A549 (cell line): ENCODE results near the gene MSI2. TPM values are rescaled to one million over a fixed set of nuclear protein-coding genes. Genes with fewer than 3 reads are reported as not detected.
A peak's percentile ranks its signal among the peaks of the same experiment; 100 is the strongest.

Experiments
- ATAC-seq, 2 experiments: fragments of 200-7000 bp in 1 of 2; fragments of >200 bp in 1 of 2; cut with Nextera tagmentation in 1 of 2; cut with Tn5 transposase in 1 of 2; 3 replicates each; pipeline versions ENCODE4 v1.8.0 to v1.9.1; 2018 to 2020; ENCODE audit warnings: mild to moderate bottlenecking in 1 of 2, moderate library complexity in 1 of 2
- CTCF ChIA-PET: fragments of 300-600 bp; sonication (Branson Sonifier 250); formaldehyde crosslinking; extraction: SDS; loops from one replicate; lab custom pipeline; 2021; ENCODE audit warnings: antibody characterized with exemption, inconsistent platforms; lab: Yijun Ruan, JAX
- POLR2A ChIA-PET: fragments of 350-600 bp; formaldehyde crosslinking; extraction: SDS; loops from one replicate; lab custom pipeline; 2021; ENCODE audit warnings: antibody characterized with exemption, inconsistent platforms; lab: Yijun Ruan, JAX
- DNase-seq, 2 experiments: peaks; one replicate each; pipeline versions ENCODE4 v3.0.0 to v3.0.0-alpha.2; 2011 to 2016; ENCODE audit warnings: low read depth in 1 of 2, low spot score in 1 of 2
- FAIRE-seq: peaks from 2 replicates; lab custom pipeline; 2011; peaks lifted over from hg19 to GRCh38; lab: Jason Lieb, UNC
- H3K27ac ChIP-seq, 2 experiments: fragments of >200 bp; sonication (Bioruptor Twin); formaldehyde crosslinking; 3 replicates each; pipeline ENCODE4 v1.5.1; 2016 to 2017
- H3K4me1 ChIP-seq: fragments of >200 bp; sonication (Bioruptor Twin); formaldehyde crosslinking; 3 replicates; pipeline ENCODE4 v1.6.1; 2016
- H3K4me2 ChIP-seq: fragments of >200 bp; sonication (Bioruptor Twin); formaldehyde crosslinking; 3 replicates; pipeline ENCODE4 v1.6.1; 2016
- H3K4me3 ChIP-seq: fragments of >200 bp; sonication (Bioruptor Twin); formaldehyde crosslinking; 3 replicates; pipeline ENCODE4 v1.5.1; 2016
- H3K9me3 ChIP-seq: fragments of >200 bp; sonication (Bioruptor Twin); formaldehyde crosslinking; 3 replicates; pipeline ENCODE4 v1.6.1; 2016
- ATOH8 ChIP-seq: fragments of 250-450 bp; sonication (Bioruptor Pico); IDR thresholded peaks from 2 replicates; pipeline ENCODE4 v1.5.0; 2020; ENCODE audit warnings: low read depth, mild to moderate bottlenecking, moderate library complexity
- CBX2 ChIP-seq: fragments of 200-600 bp; sonication (generic); IDR thresholded peaks from 2 replicates; pipeline ENCODE4 v1.6.1; 2016; ENCODE audit warnings: low read depth, mild to moderate bottlenecking, borderline replicate concordance
- CHD2 ChIP-seq: fragments of 150-350 bp; IDR thresholded peaks from 2 replicates; pipeline ENCODE4 v1.6.1; 2014; ENCODE audit warnings: low read length; ENCODE audit not compliant: partially characterized antibody
- CHD4 ChIP-seq: fragments of 200-600 bp; sonication (generic); IDR thresholded peaks from 2 replicates; pipeline ENCODE4 v1.6.1; 2016; ENCODE audit warnings: antibody characterized with exemption, mild to moderate bottlenecking, borderline replicate concordance
- EHF ChIP-seq: fragments of 250-450 bp; sonication (Bioruptor Pico); IDR thresholded peaks from 2 replicates; pipeline ENCODE4 v1.5.0; 2020; ENCODE audit warnings: mild to moderate bottlenecking
- HDAC2 ChIP-seq: fragments of 200-600 bp; sonication (generic); IDR thresholded peaks from 2 replicates; pipeline ENCODE4 v1.6.1; 2016
- HEYL ChIP-seq: fragments of 250-450 bp; sonication (Bioruptor Pico); IDR thresholded peaks from 2 replicates; pipeline ENCODE4 v1.8.0; 2021; ENCODE audit warnings: mild to moderate bottlenecking, moderate library complexity
- JUNB ChIP-seq: fragments of >200 bp; sonication (Bioruptor Twin); formaldehyde crosslinking; IDR thresholded peaks from 2 replicates; pipeline ENCODE4 v1.6.1; 2016
- KDM1A ChIP-seq: fragments of 200-600 bp; sonication (generic); IDR thresholded peaks from 2 replicates; pipeline ENCODE4 v1.6.1; 2016; ENCODE audit warnings: low read depth, mild to moderate bottlenecking
- PHF8 ChIP-seq: fragments of 200-600 bp; sonication (generic); IDR thresholded peaks from 2 replicates; pipeline ENCODE4 v1.6.1; 2016; ENCODE audit warnings: low read depth, mild to moderate bottlenecking, antibody characterized with exemption, moderate library complexity, borderline replicate concordance
- POLR2A ChIP-seq: IDR thresholded peaks from 2 replicates; pipeline ENCODE4 v1.6.1; 2012; ENCODE audit warnings: mild to moderate bottlenecking, low read length
- POLR2AphosphoS2 ChIP-seq: conservative IDR thresholded peaks from 2 replicates; pipeline ENCODE4 v1.6.1; 2012; ENCODE audit warnings: low read length, improper control_type of control experiment, inconsistent platforms
- RAD21 ChIP-seq, 2 experiments: fragments of >200 bp in 1 of 2; sonication (Bioruptor Twin) in 1 of 2; formaldehyde crosslinking in 1 of 2; IDR thresholded peaks in 1 of 2; conservative IDR thresholded peaks in 1 of 2; 2 replicates in 1 of 2; 3 replicates in 1 of 2; pipeline ENCODE4 v1.6.1; 2012 to 2018; ENCODE audit warnings: inconsistent platforms in 1 of 2
- RARB ChIP-seq: fragments of 250-450 bp; sonication (Bioruptor Pico); IDR thresholded peaks from 2 replicates; pipeline ENCODE4 v1.8.0; 2021; ENCODE audit warnings: mild to moderate bottlenecking, moderate library complexity
- REST ChIP-seq: fragments of 200-600 bp; sonication (generic); IDR thresholded peaks from 2 replicates; pipeline ENCODE4 v1.6.1; 2016; ENCODE audit warnings: antibody characterized with exemption, mild to moderate bottlenecking, moderate library complexity
- RNF2 ChIP-seq: fragments of 200-600 bp; sonication (generic); IDR thresholded peaks from 2 replicates; pipeline ENCODE4 v1.6.1; 2016; ENCODE audit warnings: low read depth, mild to moderate bottlenecking, antibody characterized with exemption, moderate library complexity, borderline replicate concordance
- ZSCAN20 ChIP-seq: fragments of 250-450 bp; sonication (Bioruptor Pico); IDR thresholded peaks from 2 replicates; pipeline ENCODE4 v1.8.0; 2022; ENCODE audit warnings: mild to moderate bottlenecking, moderate library complexity
- WGBS: methylation state at CpG from one replicate; pipeline ENCODE4 v1.1.6; 2017; ENCODE audit errors: missing lambda C conversion rate; 5-methylcytosine and 5-hydroxymethylcytosine counted together
- polyA plus RNA-seq, 4 experiments: library from polyadenylated mRNA; depleted of rRNA in 3 of 4; stranded (reverse); fragments of >200 nt; fragmentation: RNase III in 1 of 4; extraction: RNeasy Plus Mini Kit Qiagen cat#74134 plus additional on column Dnase treatment in 1 of 4; gene quantifications; 2 replicates in 3 of 4; 3 replicates in 1 of 4; pipeline ENCODE4 v1.2.3, GENCODE V29; 2011 to 2017
- TF ChIP-seq, protein P1 (sequence below): fragments of >200 bp; sonication (Bioruptor Twin); formaldehyde crosslinking; IDR thresholded peaks from 2 replicates; pipeline ENCODE4 v1.6.1; 2016
- TF ChIP-seq, protein P2 (sequence below): fragments of 250-450 bp; sonication (Bioruptor Pico); IDR thresholded peaks from 2 replicates; pipeline ENCODE4 v1.5.0; 2021; ENCODE audit warnings: mild to moderate bottlenecking, moderate library complexity, borderline replicate concordance

MSI2 gene
- polyA plus RNA-seq, 2 of the 4 experiments (the other 2 are of a cell fraction): 43.6 to 44.4 TPM

DNA sequence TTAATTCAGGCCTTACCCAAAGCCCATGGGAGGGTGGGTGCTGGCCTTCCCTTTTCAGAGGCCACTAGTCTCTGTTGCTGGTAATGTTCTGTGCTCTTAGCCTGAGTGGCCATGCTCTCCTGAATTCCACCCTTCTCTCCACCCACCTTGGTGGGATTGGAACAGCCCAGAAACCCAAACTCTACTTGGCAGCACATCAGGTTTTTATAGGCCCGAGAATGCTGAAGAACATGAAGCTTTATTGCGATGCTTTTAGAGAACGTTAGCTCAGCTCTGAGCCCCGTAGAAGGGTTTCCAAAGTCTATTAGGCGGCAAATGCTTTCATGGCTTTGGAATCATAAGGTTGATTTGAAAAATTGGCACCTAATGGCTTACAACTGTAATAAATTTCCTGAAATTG lies 209.3 kb downstream of the MSI2 start:
- H3K9me3 ChIP-seq: no peaks in the 10 kb centered on the region

DNA sequence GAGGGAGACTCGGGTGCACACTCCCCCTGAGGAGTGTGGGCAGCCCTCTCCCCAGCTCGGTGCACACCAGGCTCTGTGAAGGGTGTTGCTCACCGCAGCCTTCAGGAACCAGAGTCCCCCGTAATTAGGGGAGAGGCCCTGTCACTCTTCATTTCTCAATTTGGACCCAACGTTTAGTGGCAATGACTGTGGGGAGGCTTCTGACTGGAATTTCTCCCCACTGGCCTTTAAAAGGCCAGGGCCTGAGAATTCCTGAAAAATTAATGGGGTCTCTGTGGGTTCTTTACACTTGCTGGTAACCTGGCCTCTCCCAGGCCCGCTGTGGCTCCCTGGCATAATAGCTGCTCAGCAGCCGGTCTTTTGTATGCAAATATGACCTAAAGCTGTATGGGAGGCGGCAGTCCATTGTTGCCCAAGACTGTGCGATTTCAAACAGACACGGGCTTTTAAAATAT lies 209.7 kb downstream of the MSI2 start:
- no peaks in the 10 kb centered on the region for H3K9me3 ChIP-seq
- POLR2A ChIA-PET: no interaction called here
- H3K4me1 ChIP-seq: peaks cover 28% of the 10 kb centered on the region
- peak overlapping the region; percentile 5 to 85; a peak in 1 of 6 replicates for H3K27ac ChIP-seq
- H3K4me3 ChIP-seq: no peak overlapping the region
- 86% methylated on average over 10 of the region's 10 CpGs for WGBS
- FAIRE-seq: no peak
- no peak for TF ChIP-seq REST
- TF ChIP-seq ATOH8 (CRISPR knock-in tag): no peak
- TF ChIP-seq RNF2: no peak
- TF ChIP-seq KDM1A: no peak
- TF ChIP-seq ZSCAN20: no peak
- TF ChIP-seq CBX2: no peak
- no peak for TF ChIP-seq CHD2
- TF ChIP-seq POLR2AphosphoS2: no peak
- TF ChIP-seq, protein P1, sequence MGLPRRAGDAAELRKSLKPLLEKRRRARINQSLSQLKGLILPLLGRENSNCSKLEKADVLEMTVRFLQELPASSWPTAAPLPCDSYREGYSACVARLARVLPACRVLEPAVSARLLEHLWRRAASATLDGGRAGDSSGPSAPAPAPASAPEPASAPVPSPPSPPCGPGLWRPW: no peak
- no peak for TF ChIP-seq RARB
- TF ChIP-seq RAD21 (conservative IDR thresholded peaks at IDR 0.05 in 1 of 2, IDR thresholded peaks at IDR 0.05 in 1 of 2): no peak
- no peak for TF ChIP-seq HEYL (CRISPR knock-in tag)
- TF ChIP-seq, protein P2, sequence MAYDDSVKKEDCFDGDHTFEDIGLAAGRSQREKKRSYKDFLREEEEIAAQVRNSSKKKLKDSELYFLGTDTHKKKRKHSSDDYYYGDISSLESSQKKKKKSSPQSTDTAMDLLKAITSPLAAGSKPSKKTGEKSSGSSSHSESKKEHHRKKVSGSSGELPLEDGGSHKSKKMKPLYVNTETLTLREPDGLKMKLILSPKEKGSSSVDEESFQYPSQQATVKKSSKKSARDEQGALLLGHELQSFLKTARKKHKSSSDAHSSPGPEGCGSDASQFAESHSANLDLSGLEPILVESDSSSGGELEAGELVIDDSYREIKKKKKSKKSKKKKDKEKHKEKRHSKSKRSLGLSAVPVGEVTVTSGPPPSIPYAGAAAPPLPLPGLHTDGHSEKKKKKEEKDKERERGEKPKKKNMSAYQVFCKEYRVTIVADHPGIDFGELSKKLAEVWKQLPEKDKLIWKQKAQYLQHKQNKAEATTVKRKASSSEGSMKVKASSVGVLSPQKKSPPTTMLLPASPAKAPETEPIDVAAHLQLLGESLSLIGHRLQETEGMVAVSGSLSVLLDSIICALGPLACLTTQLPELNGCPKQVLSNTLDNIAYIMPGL (CRISPR knock-in tag): no peak
- no peak for ATAC-seq
- no peak for DNase-seq
- CTCF ChIA-PET: interaction anchor here (0.9 to 1.4 kb wide), 3 partner anchors 21 to 223 kb away, joined by 3 read pairs; no protein-coding TSS in a partner anchor
- no peak overlapping the region for H3K4me2 ChIP-seq

More for the DNA sequence above, 209.3 kb downstream of the MSI2 start:
- WGBS: 95% methylated on average over 5 of the region's 5 CpGs
- POLR2A ChIA-PET: no interaction called here
- H3K4me1 ChIP-seq: peaks cover 33% of the 10 kb centered on the region
- no peak overlapping the region for H3K4me2 ChIP-seq
- CTCF ChIA-PET: interaction anchor here (0.9 to 1.4 kb wide), 3 partner anchors 21 to 223 kb away, joined by 3 read pairs; no protein-coding TSS in a partner anchor
- ATAC-seq (no peak), FAIRE-seq (no peak), DNase-seq (no peak)
- no peak for TF ChIP-seq KDM1A
- H3K27ac ChIP-seq: peak overlapping the region in 1 of 2 experiments; percentile 85; a peak in 2 of 6 replicates
- no peak overlapping the region for H3K4me3 ChIP-seq

GRCh38 chr17:57466521-57466920 lies 210.2 kb downstream of the MSI2 start:
- ChIA-PET CTCF (interaction anchor here (1.0 to 1.4 kb wide), 2 partner anchors 20 to 131 kb away, joined by 3 read pairs; no protein-coding TSS in a partner anchor), POLR2A (no interaction called here)
- ATAC-seq: no peak
- H3K9me3 ChIP-seq: no peaks in the 10 kb centered on the region
- 89% methylated on average over 1 of the region's 1 CpG for WGBS
- H3K4me1 ChIP-seq: peaks cover 25% of the 10 kb centered on the region
- H3K27ac ChIP-seq: peak overlapping the region in 1 of 2 experiments; percentile 85; a peak in 1 of 6 replicates
- TF ChIP-seq HDAC2 (no peak), PHF8 (no peak), JUNB (no peak), CHD4 (no peak), POLR2A (no peak), POLR2AphosphoS2 (no peak), EHF (CRISPR knock-in tag) (no peak)
- TF ChIP-seq, all 56 proteins: peak for 0
- no peak overlapping the region for H3K4me2 ChIP-seq
- no peak for DNase-seq
- FAIRE-seq: no peak
- no peak overlapping the region for H3K4me3 ChIP-seq
